RWPE1 (cell line): ENCODE measurements around the gene CD300LG.

Source experiments
- CTCF ChIA-PET: fragments of 350-600 bp; sonication (Branson Sonifier 250); formaldehyde crosslinking; extraction: SDS; loops from one replicate; lab custom pipeline; 2021; lab: Yijun Ruan, JAX
- POLR2A ChIA-PET: fragments of 400-600 bp; formaldehyde crosslinking; extraction: SDS; loops from one replicate; lab custom pipeline; 2020; ENCODE audit warnings: antibody characterized with exemption; ENCODE audit not compliant: low non-redundant PET; lab: Yijun Ruan, JAX
- DNase-seq: peaks from one replicate; pipeline ENCODE4 v3.0.0; 2012; ENCODE audit warnings: low spot score
- H3K27ac ChIP-seq: fragments of 450-650 bp; 2 replicates; pipeline ENCODE4 v1.5.1; 2017
- CTCF ChIP-seq: fragments of 450-650 bp; conservative IDR thresholded peaks from 2 replicates; pipeline ENCODE4 v1.5.1; 2017; ENCODE audit warnings: low read depth, mild to moderate bottlenecking

CD300LG gene

GRCh38 chr17:43853546-43853945 lies 6.6 kb downstream of the CD300LG start:
- H3K27ac ChIP-seq: no peak overlapping the region
- CTCF ChIA-PET: no interaction called here
- DNase-seq: no peak
- POLR2A ChIA-PET: no interaction called here
- TF ChIP-seq CTCF: no peak

- ChIA-PET CTCF (no interaction called here), POLR2A (no interaction called here)
- no peak overlapping the region for H3K27ac ChIP-seq
- TF ChIP-seq CTCF: no peak
- no peak for DNase-seq
Observed at GRCh38 chr17:43854498-43854897, 7.5 kb downstream of the CD300LG start.

GRCh38 chr17:43855061-43855460 lies 8.1 kb downstream of the CD300LG start:
- POLR2A ChIA-PET: no interaction called here
- CTCF ChIA-PET: interaction anchor here (0.6 to 3.7 kb wide), 2 partner anchors 9 to 599 kb away, joined by 3 to 17 read pairs; partner anchors contain the start of gene CD300LG

GRCh38 chr17:43856141-43856540 lies 9.2 kb downstream of the CD300LG start:
- CTCF ChIA-PET: interaction anchor here (1.2 to 3.7 kb wide), 2 partner anchors 10 to 53 kb away, joined by 4 to 17 read pairs; partner anchors contain the start of gene CD300LG
- H3K27ac ChIP-seq: no peak overlapping the region
- no peak for TF ChIP-seq CTCF
- POLR2A ChIA-PET: no interaction called here
- DNase-seq: no peak

More at GRCh38 chr17:43855061-43855460, 8.1 kb downstream of the CD300LG start:
- no peak overlapping the region for H3K27ac ChIP-seq
- no peak for TF ChIP-seq CTCF
- no peak for DNase-seq

GRCh38 chr17:43857141-43857540 lies 10.2 kb downstream of the CD300LG start:
- CTCF ChIA-PET: interaction anchor here (0.6 to 3.7 kb wide), 3 partner anchors 11 to 79 kb away, joined by 4 to 17 read pairs (median 8); partner anchors contain the start of gene CD300LG
- POLR2A ChIA-PET: no interaction called here
- no peak for TF ChIP-seq CTCF
- no peak for DNase-seq
- no peak overlapping the region for H3K27ac ChIP-seq

GRCh38 chr17:43857957-43858600 lies 11.1 kb downstream of the CD300LG start:
- DNase-seq: no peak
- ChIA-PET POLR2A (no interaction called here), CTCF (interaction anchor here (3.7 kb wide), 1 partner anchor 12 kb away, joined by 17 read pairs; the partner anchor contains the start of gene CD300LG)
- H3K27ac ChIP-seq: no peak overlapping the region
- TF ChIP-seq CTCF: no peak
